ENCODE data around the gene CSNK1A1.
"Not testable (repeated sequence)": the region's sequence is repeated elsewhere in the genome, so short reads cannot be mapped to it uniquely, and the experiment has no call there.

The CSNK1A1 gene

DNA sequence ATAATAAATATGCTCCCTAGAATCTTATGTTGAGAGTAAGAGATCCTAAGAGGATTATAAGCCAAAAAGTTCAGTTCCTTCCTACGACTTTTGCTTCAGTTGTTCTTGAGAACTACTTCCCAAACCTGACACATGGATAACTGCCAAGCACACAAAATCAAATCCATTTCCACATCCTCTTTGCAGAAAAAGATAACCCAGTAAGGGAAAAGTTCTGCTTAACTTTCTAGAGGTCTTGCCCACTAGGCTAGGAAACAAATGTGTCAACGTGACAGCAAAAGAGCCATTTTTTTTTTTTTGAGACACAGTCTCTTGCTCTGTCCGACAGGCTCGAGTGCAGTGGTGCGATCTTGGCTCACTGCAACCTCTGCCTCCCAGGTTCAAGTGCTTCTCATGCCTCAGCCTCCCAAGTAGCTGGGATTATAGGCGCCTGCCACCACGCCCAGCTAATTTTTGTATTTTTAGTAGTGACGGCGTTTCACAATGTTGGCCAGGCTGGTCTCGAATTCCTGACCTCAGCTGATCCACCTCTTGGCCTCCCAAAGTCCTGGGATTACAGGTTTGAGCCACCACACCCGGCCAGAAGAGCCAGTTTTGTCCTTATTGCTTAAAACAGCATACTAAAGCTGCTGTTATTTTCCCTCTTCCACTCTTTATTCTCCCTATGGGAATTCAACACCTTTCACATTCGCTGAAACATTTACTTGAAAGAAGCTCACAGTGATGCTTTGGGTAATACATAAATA lies 24.2 kb downstream of the CSNK1A1 start:
- no peak for DNase-seq

DNA sequence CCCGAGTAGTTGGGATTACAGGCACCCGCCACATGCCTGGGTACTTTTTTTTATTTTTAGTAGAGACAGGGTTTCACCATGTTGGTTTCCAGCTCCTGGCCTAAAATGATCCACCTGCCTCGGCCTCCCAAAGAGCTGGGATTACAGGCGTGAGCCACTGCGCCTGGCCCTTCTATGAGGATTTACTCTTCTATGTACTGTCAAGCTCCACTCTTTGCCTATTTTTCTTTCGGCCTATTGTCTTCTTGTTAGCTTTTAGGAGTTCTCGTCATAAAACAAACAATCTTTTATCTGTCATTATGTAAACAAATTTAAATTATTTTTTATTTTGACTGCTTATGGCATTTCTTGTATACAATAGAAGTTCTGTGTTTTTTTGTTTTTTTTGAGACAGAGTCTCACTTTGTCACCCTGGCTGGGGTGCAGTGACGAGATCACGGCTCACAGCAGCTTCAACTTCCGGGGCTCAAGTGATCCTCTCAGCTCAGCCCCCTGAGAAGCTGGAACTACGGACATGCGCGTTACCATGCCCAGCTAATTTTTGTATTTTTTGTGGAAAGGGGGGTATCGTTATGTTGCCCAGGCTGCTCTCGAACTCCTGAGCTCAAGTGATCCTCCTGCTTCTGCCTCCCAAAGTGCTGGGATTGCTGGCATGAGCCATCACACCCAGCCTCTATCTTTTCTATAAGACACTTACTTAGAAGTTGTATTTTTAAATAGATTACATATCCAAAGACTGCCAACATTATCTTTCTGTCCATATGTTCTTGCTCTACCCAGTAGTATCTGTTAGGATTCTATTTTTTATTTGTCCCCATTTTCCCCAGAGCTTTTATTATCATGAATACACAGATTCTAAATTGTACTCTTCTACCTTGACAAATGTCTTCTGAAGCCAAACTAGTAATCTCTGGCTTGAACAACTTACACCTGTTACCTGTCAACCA lies 29.2 kb downstream of the CSNK1A1 start:
- DNase-seq = no peak

DNA sequence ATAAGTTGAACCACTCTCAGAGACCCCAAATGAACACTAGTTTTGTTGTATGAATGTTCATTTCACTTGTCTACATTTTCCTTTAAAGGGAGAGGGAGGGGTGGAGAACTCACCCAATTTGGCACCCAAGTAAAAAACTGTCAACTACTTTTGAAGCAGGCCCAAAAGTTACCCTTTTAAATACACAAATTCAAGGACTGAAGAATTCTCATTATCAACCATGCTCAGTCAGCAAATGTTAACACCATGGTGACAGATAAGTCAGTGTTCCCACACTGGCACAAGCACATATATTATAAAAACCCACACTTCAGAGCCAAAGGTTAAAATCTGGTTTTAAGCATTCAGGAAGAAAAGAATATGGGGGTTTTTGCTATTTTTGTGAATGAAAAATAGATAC lies 31.6 kb downstream of the CSNK1A1 start:
- DNase-seq = no peak

DNA sequence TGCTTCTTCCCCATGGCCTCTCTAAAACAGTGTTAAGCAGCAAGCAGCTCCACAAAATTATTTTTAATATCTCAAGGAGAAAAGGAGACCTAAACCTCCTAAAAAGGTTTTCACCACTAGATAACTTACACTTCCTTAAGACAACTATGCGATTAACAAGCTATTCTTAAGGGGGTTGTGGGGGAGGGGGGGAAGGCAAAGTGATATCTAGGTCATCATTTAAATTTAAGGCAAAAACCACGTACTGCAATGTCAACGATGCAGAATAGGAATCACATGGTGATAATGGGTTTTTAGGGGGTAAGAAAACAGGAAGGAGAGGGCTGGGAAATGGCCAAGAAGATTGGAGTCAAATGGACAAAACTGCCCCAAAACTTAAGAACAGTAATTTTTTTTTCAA lies 32.6 kb downstream of the CSNK1A1 start:
- DNase-seq = no peak

DNA sequence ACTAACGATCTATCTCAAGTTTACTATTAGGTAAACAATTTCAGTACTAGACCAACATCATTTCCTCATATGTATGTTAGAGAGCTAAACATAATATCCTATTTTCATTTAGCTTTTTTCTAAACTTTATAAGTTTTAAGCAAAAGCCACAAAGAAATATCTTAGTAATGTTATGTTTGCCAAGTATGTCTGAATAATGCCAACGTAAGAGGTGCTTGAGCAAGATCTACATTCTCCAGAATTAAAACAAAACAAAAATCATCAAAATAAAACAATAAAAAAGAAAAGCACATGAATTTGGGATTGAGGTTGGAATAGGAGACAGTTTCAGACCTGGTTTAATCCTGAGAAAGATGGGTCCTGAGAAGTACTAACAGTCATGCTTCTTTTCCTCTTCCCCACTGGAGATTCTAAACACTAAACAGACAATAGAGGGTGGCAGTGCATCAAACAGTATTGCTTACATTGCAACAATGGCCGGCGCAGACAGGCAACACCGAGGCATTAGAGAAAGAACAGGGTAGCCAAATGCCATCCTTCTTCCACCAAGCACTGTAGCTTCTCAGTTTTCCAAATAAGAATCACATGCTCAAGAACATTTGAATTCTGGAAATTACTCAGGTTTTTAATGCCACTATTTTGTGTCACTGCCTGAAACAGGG lies 33.6 kb downstream of the CSNK1A1 start:
- peak; percentile 40 to 78 for DNase-seq

DNA sequence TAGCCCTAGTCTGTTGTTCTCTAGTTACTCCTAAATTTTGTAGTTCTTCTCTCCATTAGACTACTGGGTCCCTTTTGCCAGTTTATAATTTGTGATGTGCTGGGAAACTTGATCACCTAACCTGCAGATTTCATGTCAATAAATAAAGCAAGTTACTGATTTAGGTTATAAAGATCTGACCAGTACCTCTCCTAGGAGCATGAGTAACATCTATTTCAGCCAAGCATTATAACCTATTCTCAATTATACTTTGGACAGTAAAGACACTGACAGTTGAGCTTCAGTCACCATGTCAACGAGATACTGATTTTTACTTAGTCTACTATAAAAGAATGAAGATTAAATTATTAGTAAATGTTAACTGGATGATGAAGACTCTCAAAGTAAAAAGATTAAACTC lies 36.7 kb downstream of the CSNK1A1 start:
- no peak for DNase-seq

DNA sequence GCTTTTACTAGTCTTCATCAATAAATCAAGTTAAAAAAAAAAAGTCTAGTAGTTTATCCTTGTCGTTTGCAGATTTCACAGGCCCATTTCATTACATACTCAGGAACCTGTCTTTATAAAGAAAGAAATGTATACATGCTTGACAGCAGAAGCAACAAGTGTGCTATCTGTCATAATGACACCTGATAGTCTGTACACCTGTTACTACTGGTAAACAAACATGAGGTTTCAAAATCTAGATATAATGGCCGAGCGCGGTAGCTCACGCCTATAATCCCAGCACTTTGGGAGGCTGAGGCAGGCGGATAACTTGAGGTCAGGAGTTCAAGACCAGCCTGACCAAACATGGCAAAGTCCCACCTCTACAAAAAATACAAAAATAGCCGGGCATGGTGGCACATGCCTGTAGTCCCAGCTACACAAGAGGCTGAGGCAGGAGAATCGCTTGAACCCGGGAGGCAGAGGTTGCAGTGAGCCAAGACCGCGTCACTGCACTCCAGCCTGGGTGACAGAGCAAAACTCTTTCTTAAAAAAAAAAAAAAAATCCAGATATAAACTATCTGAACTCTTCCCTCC lies 37.8 kb downstream of the CSNK1A1 start:
- not testable (repeated sequence) for DNase-seq

DNA sequence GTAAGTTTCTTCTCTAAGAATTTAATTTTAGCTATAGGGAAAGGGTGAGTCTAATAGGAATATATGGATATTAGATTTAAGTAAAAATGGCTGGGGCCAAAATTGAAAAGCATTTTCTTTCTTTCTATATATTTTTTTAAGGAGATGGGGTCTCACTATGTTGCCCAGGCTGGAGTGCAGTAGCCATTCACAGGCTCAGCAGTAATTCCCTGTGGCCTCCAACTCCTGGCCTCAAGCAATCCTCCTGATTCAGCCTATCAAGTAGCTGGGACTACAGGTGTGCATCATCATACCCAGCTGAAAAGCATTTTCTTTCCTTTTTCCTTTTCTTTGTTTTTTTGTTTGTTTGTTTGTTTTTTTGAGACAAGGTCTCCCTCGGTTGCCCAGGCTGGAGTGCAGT lies 41.1 kb downstream of the CSNK1A1 start:
- no peak for DNase-seq

DNA sequence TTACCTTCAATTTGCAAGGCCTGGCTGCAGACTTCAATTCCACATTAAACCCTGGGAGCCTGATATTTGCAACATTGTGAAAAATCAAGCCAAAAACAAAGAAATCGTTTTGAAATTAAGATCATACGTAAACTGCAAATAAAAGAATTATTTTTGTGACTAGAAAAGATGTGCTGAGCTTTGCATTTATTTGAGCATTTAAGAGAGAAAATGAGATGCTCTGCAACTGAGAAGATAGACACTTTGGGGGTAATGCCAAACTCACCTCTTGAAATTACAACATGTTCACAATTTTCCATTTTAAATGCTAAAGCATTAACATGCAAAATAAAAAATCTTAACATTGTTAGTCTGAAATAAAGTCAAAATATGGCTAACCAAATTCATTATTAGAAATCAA lies 46.6 kb downstream of the CSNK1A1 start:
- DNase-seq = no peak

DNA sequence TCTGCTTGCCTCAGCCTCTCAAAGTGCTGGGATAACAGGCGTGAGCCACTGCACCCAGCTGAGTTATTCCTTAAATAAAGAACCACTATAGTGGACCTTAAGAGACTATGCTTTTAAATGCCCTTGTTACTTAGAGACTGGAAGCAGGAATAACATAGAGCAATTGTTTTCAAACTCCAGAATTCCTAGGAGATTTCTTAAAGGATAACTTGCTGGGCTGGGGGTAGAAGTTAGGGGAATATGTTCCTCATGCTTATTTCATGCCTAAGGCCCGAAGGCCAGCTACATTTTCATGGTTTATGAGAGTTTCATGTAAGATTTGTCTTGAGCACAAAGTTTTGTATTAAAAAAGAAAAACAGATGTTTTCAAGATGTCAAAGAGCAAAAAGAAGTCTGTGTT lies 48.2 kb downstream of the CSNK1A1 start:
- no peak for DNase-seq

DNA sequence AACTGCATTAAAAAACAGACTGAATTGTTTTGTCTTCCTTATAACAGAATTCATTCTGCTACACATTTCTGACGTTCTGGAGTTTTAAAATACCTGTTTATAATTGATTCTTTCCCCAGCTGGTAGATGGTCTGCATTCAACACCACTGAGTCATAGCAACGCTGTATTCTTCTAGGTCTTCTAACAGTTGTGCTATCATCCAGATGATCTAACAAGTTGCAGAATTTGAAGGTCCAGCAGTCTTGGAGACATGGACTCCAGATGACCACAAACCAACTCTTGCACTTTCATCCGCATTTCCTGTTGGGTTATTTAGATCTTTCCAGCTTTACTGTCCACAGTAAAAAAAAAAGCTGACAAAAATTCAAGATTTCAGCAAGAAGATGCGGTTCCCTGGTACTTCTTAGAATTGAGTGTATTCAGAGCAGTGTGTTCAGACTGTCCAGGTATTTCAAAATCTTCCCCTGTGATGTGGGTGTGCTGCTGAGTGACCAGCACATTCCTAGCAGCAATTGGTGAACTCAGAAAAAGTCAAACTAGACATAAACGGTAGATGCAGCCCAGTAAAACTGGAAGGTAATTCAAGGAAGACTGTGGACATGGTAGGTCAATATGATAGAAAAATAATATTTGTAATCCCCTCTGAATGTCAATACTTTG lies 50.2 kb downstream of the CSNK1A1 start:
- DNase-seq = no peak

DNA sequence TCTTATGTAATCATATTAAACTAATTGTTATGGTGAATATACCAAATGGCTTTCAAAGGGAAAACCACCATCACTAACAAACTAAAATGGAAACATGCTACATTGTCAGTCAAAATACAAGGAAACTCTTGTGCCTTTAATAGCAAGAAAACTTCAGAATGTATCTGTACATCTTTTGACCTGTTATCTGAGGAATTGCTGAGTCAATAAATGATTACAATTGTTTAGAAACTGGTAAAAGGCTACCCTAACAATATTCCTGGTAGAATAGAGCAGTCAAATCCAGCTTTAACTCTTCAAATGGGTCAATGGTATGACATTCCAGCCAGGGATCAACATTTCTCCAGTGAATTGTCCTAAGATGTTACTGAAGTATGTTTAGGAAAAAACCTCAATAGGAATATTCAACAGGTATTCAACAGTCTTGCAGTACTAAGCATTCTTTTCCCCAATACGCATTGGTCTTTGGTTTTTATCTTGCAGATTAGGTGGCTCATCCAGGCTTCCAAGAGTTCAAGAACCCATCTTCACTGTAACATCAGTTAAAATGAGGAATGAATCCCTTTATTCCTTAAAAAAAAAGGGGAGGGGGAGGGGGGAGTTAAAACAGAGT lies 52.4 kb downstream of the CSNK1A1 start:
- no peak for DNase-seq

DNA sequence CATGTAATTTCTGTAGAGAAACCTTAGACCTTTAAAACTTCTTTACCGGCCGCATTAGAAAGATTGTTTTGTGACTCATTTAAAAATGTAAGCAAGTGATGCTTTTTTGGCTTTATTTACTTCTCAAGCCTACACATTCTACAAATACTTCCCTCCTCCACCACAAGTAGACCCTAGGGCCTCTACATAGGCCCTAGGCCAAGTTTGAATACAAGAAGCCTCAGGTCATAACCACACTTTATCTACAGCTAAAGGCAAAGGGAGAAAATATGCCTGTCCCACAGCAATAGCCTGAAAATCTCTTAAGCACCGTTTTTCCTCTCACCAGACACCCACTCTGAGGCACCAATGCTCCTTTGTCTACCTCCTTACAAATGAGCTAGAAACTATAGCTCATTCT lies 53.9 kb downstream of the CSNK1A1 start:
- no peak for DNase-seq

DNA sequence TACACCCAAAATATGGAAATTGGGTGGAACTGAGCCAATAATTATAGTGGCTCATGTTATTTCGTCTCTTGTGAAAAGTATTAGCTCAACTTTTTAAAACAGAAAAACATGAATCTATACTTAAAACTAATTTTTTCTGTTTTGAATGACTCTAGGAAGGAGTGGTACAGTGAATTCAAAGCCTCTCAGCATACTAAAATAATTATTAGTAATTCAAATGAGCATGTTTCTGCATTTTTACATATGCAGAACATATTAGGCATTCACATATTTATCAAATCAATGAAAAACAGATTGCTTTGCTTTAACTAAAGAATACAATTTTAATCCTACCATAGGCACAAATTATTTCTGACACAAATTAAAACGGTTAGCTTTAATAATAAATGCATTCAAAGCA lies 54.3 kb downstream of the CSNK1A1 start:
- no peak for DNase-seq

DNA sequence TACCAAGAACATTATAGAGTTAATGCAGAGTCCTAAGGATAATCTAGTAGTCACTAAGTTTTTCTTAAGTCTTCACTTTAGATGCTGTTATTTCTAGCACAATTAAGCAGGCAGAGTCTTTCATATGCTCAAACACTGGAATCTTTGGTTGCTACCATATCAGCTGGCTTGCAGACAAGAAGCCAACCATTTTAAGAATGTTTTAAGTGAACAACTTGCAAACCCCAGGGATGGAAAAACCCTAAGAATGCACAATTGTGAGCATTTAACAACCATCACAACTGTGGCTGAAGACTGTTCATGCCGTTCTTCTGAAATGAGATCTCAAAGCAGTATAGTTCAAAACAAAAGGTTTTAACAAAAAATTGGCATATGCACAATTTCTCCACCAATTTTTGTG lies 55.1 kb downstream of the CSNK1A1 start:
- DNase-seq = no peak

DNA sequence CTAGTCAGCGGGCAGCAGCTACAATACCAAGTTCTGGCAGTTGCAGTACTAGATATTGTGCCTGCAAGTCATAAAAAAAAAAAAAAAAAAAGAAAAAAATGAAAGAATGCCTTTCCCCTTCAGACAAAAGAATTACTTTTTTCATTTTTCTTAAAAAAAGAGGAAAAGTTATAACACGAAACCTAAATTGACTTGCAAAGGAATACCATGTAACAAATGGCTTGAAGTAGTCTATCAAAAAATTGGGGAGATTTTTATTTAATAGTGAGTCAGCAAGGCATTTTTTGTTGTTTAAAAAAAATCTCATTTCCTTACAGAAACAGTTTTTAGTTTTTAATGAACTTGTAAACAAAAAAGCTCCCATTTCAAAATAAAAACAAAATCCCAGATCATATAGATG lies 55.6 kb downstream of the CSNK1A1 start:
- DNase-seq = no peak

DNA sequence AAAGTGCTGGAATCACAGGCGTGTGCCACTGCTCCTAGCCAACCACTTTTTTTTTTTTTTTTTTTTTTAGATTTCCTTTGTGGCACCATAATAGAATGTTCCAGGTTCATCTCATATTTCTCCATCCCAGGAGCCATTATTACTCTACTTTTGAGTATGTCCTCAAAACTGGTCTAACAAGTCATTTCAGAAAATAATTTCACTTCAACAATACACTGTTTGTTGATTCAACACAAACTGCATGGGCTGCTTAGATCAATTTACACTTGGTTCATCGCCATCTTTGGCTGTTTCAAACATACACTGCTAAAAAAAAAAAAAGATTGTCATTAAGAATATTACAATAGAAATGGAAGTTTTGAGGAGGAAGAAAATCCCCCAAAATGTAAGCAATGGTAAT lies 57.9 kb downstream of the CSNK1A1 start:
- no peak for DNase-seq

DNA sequence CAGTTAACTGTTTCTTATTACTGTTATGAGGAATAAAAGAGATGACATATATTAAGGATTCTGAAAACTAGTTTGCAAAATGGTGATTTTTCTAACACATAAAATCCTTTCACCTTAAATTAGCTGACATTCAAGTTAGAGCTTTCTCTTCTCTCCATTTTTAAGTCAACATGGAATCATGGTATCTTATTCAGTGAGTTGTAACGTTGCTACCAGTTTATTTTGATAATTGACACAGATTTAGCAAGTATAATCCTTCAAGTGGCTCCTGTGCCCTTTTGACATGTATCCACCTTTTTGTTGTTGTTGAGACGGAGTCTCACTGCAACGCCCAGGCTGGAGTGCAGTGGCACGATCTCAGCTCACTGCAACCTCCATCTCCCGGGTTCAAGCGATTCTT lies 58.5 kb downstream of the CSNK1A1 start:
- no peak for DNase-seq

DNA sequence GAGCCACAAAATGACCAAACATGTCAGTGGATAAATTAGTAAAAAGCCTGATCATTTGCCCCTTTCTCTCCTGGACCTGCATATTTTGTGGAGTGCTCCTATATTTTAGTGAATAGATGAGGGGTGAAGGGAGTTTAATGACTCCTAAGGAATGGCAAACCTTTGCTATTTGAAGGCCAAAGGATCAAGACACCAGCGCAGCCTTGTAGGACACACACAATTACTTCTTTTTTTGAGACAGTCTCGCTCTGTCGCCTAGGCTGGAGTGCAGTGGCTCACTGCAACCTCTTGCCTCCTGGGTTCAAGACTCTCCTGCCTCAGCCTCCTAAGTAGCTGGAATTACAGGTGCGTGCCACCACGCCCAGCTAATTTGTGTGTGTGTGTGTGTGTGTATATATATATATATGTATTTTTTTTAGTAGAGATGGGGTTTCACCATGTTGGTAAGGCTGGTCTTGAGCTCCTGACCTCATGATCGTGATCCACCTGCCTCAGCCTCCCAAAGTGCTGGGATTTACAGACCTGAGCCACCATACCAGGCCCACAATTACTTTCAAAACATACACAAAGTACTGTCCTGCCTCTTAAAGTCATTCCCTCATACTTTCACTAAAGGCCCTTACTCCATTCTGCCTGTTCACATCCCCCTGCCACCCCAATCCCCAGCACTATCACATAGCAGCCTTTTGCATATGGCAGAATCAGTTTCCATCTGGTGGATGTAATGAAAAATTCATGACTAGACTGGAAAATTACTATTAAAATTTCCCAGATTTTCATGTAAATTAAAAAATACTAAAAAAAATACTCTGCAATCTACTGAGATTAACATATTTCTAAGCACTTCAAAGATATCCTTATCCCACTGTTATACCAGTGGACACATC lies 60.4 kb downstream of the CSNK1A1 start:
- no peak for DNase-seq

DNA sequence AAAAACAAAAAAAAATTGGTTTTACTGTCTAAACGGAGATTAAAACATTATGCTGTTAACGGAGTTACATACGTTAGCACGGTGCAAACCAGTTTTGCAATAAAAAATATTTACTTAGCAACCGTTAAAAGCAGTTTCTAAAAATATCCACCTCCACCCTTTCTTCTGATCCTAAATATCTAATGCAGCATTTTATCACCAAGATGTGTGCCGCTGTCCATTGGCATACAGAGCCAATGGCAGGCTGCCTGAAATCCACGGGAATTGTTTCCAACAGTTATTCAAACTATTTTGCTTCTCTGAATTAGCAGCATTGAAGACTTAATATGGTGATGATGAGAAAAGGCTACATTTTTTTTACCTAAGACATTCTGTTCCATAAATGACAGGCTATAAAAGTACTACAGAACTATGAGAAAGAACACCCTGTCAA lies 61.6 kb downstream of the CSNK1A1 start:
- DNase-seq = no peak

DNA sequence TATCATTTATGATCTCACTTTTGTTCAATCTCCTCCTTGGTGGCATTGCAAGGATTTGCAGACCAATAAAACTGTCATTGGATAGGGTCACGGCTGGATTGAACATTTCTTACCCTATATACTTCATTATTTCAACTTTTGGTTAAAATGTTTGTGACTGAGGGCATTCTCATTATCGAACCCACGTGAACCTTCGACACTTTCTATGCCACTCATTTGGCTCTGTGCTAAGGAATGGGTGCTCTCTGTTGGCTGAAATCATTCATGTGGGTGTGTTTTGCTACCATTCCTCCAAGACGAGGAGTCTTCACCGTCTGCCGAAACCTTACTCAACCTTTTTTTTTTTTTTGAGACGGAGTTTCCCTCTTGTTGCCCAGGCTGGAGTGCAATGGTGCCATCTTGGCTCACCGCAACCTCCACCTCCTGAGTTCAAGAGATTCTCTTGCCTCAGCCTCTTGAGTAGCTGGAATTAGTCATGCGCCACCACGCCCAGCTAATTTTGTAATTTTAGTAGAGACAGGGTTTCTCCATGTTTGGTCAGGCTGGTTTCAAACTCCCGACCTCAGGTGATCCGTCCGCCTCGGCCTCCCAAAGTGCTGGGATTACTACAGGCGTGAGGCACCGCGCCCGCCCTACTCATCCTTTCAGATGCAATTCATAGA lies 62.5 kb downstream of the CSNK1A1 start:
- no peak for DNase-seq

Measured in hippocampal formation (tissue), 2 donors.